ENCODE results near the gene FIGN. TPM values are rescaled to one million over a fixed set of nuclear protein-coding genes. Genes with fewer than 3 reads are reported as not detected.

The FIGN gene
- total and polyA plus RNA-seq, 2 donors (not counting 3 experiments of a cell fraction or from before 2014, with no cell fraction given) = 1.8 to 8.1 TPM

- Histone ChIP-seq H3K27ac (ENCODE audit: insufficient read depth, low read depth, low read length) (peak overlapping the region; percentile 61), H3K9me1 (replicated peaks; ENCODE audit: control insufficient read depth, extremely low read depth, insufficient read depth, low read length) (no peaks in the 10 kb centered on the region), H3K36me3 (ENCODE audit: control insufficient read depth in 2 of 2, extremely low read depth in 1 of 2, insufficient read depth in 2 of 2, low read length in 2 of 2) (no peaks in the 10 kb centered on the region), H3K4me2 (ENCODE audit: insufficient read depth, low read length) (peak overlapping the region; percentile 38), H2AFZ (ENCODE audit: low read depth, low read length) (no peak overlapping the region), H3K79me2 (ENCODE audit: control insufficient read depth, insufficient read depth, low read length) (no peaks in the 10 kb centered on the region), H3K9me3 (replicated peaks; ENCODE audit: control insufficient read depth, insufficient read depth, low read length) (no peaks in the 10 kb centered on the region), H3K27me3 (ENCODE audit: control insufficient read depth in 2 of 2, insufficient read depth in 2 of 2, low read length in 2 of 2) (no peaks in the 10 kb centered on the region), H4K20me1 (replicated peaks; ENCODE audit: control insufficient read depth, extremely low read depth, insufficient read depth, low read length) (no peaks in the 10 kb centered on the region), H3K4me1 (ENCODE audit: control insufficient read depth, extremely low read depth, insufficient read depth, low read length) (peaks cover 29% of the 10 kb centered on the region), H3K4me3 (replicated peaks in 1 of 3; ENCODE audit: insufficient read depth in 1 of 3, low read depth in 1 of 3, low read length in 3 of 3) (no peak overlapping the region), H3K9ac (replicated peaks; ENCODE audit: extremely low read depth, insufficient read depth, low read length) (no peak overlapping the region)
- no peak for TF ChIP-seq MAX (IDR thresholded peaks at IDR 0.05; ENCODE audit: insufficient read depth, insufficient read length)
- peak; percentile 27 for TF ChIP-seq POLR2AphosphoS5 (IDR thresholded peaks at IDR 0.05; ENCODE audit: insufficient read depth, low read depth, low read length)
- peak; percentile 73 for TF ChIP-seq FOS (IDR thresholded peaks at IDR 0.05; ENCODE audit: borderline replicate concordance, insufficient read depth, low read length)
- TF ChIP-seq JUN (IDR thresholded peaks at IDR 0.05; ENCODE audit: borderline replicate concordance, insufficient read depth, insufficient read length, low read depth) = peak; percentile 4
- peak; percentile 40 for TF ChIP-seq GATA2 (IDR thresholded peaks at IDR 0.05; ENCODE audit: insufficient read depth, insufficient read length, low read depth, low read length)
- TF ChIP-seq MYC (IDR thresholded peaks at IDR 0.05; ENCODE audit: low read depth, low read length) = no peak
- intact Hi-C loops (cut with micrococcal nuclease) = loop anchor here (2.0 to 5.0 kb wide), 2 partner anchors 41 to 111 kb away; partner anchors contain the start of gene FIGN
- ChIA-PET CTCF (interaction anchor here (0.7 to 1.2 kb wide), 3 partner anchors 13 to 432 kb away, joined by 3 to 5 read pairs (median 4); no protein-coding TSS in a partner anchor), POLR2A (no interaction called here)
- FAIRE-seq = peak; percentile 66
- DNase-seq (ENCODE audit: low read depth, low spot score) = peak; percentile 68
- BruUV-seq (replicated peaks) = no TSS peak
- dilution Hi-C loops (cut with MboI; ENCODE audit: extremely low pct_ligation_motif_present, low sequenced_read_pairs) = no loop called here
Measured at GRCh38 chr2:163778045-163778781, 42.4 kb upstream of the FIGN start.

GRCh38 chr2:163775304-163775703, 39.5 kb upstream of the FIGN start:
- no peak overlapping the region for H3K9ac ChIP-seq (replicated peaks; ENCODE audit: extremely low read depth, insufficient read depth, low read length)
- H3K9me1 ChIP-seq (replicated peaks; ENCODE audit: control insufficient read depth, extremely low read depth, insufficient read depth, low read length) = no peaks in the 10 kb centered on the region
- no peaks in the 10 kb centered on the region for H4K20me1 ChIP-seq (replicated peaks; ENCODE audit: control insufficient read depth, extremely low read depth, insufficient read depth, low read length)
- H2AFZ ChIP-seq (ENCODE audit: low read depth, low read length) = peak overlapping the region; percentile 24
- no peaks in the 10 kb centered on the region for H3K27me3 ChIP-seq (ENCODE audit: control insufficient read depth in 2 of 2, insufficient read depth in 2 of 2, low read length in 2 of 2)
- no peaks in the 10 kb centered on the region for H3K9me3 ChIP-seq (replicated peaks; ENCODE audit: control insufficient read depth, insufficient read depth, low read length)
- ChIA-PET POLR2A (no interaction called here), CTCF (no interaction called here)
- DNase-seq (ENCODE audit: low read depth, low spot score) (peak; percentile 38), FAIRE-seq (peak; percentile 18)
- no peak overlapping the region for H3K4me3 ChIP-seq (replicated peaks in 1 of 3; ENCODE audit: insufficient read depth in 1 of 3, low read depth in 1 of 3, low read length in 3 of 3)
- H3K4me1 ChIP-seq (ENCODE audit: control insufficient read depth, extremely low read depth, insufficient read depth, low read length) = peaks cover 29% of the 10 kb centered on the region
- no peaks in the 10 kb centered on the region for H3K79me2 ChIP-seq (ENCODE audit: control insufficient read depth, insufficient read depth, low read length)
- BruUV-seq (replicated peaks) = no TSS peak
- H3K4me2 ChIP-seq (ENCODE audit: insufficient read depth, low read length) = peak overlapping the region; percentile 52
- peak overlapping the region; percentile 48 for H3K27ac ChIP-seq (ENCODE audit: insufficient read depth, low read depth, low read length)
- TF ChIP-seq POLR2A (IDR thresholded peaks at IDR 0.05; ENCODE audit: low read depth, low read length) (no peak), JUN (IDR thresholded peaks at IDR 0.05; ENCODE audit: borderline replicate concordance, insufficient read depth, insufficient read length, low read depth) (no peak), EZH2 (IDR thresholded peaks at IDR 0.05; ENCODE audit: borderline replicate concordance, low read depth, low read length, severe bottlenecking) (no peak), POLR2AphosphoS5 (IDR thresholded peaks at IDR 0.05; ENCODE audit: insufficient read depth, low read depth, low read length) (no peak), CTCF (IDR thresholded peaks at IDR 0.05; ENCODE audit: extremely low read depth in 1 of 2, insufficient read depth in 1 of 2, low read depth in 1 of 2, low read length in 2 of 2) (no peak), GATA2 (IDR thresholded peaks at IDR 0.05; ENCODE audit: insufficient read depth, insufficient read length, low read depth, low read length) (peak; percentile 75), FOS (IDR thresholded peaks at IDR 0.05; ENCODE audit: borderline replicate concordance, insufficient read depth, low read length) (peak; percentile 71), MYC (IDR thresholded peaks at IDR 0.05; ENCODE audit: low read depth, low read length) (no peak)
- dilution Hi-C loops (cut with MboI; ENCODE audit: extremely low pct_ligation_motif_present, low sequenced_read_pairs) = no loop called here
- intact Hi-C loops (cut with micrococcal nuclease) = loop anchor here (2.0 to 5.0 kb wide), 2 partner anchors 108 to 427 kb away; no protein-coding TSS in a partner anchor
- H3K36me3 ChIP-seq (ENCODE audit: control insufficient read depth in 2 of 2, extremely low read depth in 1 of 2, insufficient read depth in 2 of 2, low read length in 2 of 2) = no peaks in the 10 kb centered on the region
